Calu3 (cell line): ENCODE data around the gene SPTSSA. TPM values are rescaled to one million over a fixed set of nuclear protein-coding genes. Genes with fewer than 3 reads are reported as not detected.

Source experiments
- BruUV-seq: library from RNA; stranded (reverse); fragments of 400-500 nt; replicated peaks from 2 replicates; lab custom pipeline; 2021; lab: Mats Ljungman, UMichigan
- CTCF ChIA-PET: fragments of 300-600 bp; sonication (Branson Sonifier 250); formaldehyde crosslinking; loops from one replicate; lab custom pipeline; 2022; ENCODE audit warnings: antibody characterized with exemption; lab: Charles Lee
- DNase-seq: peaks from one replicate; pipeline ENCODE4 v3.0.0; 2022
- H3K27ac Mint-ChIP-seq: one replicate; pipeline ENCODE4 v1.8.0; 2022; ENCODE audit warnings: mixed read lengths; ENCODE audit not compliant: unreplicated experiment
- H3K27me3 Mint-ChIP-seq: one replicate; pipeline ENCODE4 v1.8.0; 2022; ENCODE audit warnings: mixed read lengths; ENCODE audit not compliant: unreplicated experiment
- H3K36me3 Mint-ChIP-seq: one replicate; pipeline ENCODE4 v1.8.0; 2022; ENCODE audit warnings: mild to moderate bottlenecking, moderate library complexity, mixed read lengths; ENCODE audit not compliant: insufficient read depth, unreplicated experiment
- H3K4me1 Mint-ChIP-seq: one replicate; pipeline ENCODE4 v1.8.0; 2022; ENCODE audit warnings: mild to moderate bottlenecking, low read depth, mixed read lengths; ENCODE audit not compliant: unreplicated experiment
- H3K4me3 Mint-ChIP-seq: one replicate; pipeline ENCODE4 v1.8.0; 2022; ENCODE audit warnings: mild to moderate bottlenecking, low read depth, moderate library complexity, mixed read lengths; ENCODE audit not compliant: unreplicated experiment
- H3K9me3 Mint-ChIP-seq: one replicate; pipeline ENCODE4 v1.8.0; 2022; ENCODE audit warnings: low read depth, mixed read lengths; ENCODE audit not compliant: unreplicated experiment
- CTCF ChIP-seq: fragments of 200-600 bp; IDR thresholded peaks from one replicate; pipeline ENCODE4 v1.8.0; 2022; ENCODE audit warnings: antibody characterized with exemption; ENCODE audit not compliant: unreplicated experiment
- intact Hi-C: fragments of 100-400 bp; cut with micrococcal nuclease; formaldehyde crosslinking; loops from one replicate; pipeline ENCODE4 v1.10.0; 2022; ENCODE audit not compliant: unreplicated experiment
- total RNA-seq: library from RNA; stranded (reverse); gene quantifications from 2 replicates; pipeline ENCODE4 v1.2.3, GENCODE V29; 2022

SPTSSA gene
- total RNA-seq, 1 experiment from 2014 or later: 22.0 TPM

- CTCF ChIA-PET: interaction anchor here (0.6 to 1.3 kb wide), 3 partner anchors 36 to 135 kb away, joined by 5 to 6 read pairs (median 5); no protein-coding TSS in a partner anchor
- TF ChIP-seq CTCF: no peak
- H3K4me3 Mint-ChIP-seq: peak overlapping the region; percentile 82
- no peaks in the 10 kb centered on the region for H3K27me3 Mint-ChIP-seq
- no peaks in the 10 kb centered on the region for H3K4me1 Mint-ChIP-seq
- peaks cover 31% of the 10 kb centered on the region for H3K36me3 Mint-ChIP-seq
- DNase-seq: no peak
- no peaks in the 10 kb centered on the region for H3K9me3 Mint-ChIP-seq
- BruUV-seq: no TSS peak
- intact Hi-C loops: loop anchor here (2.0 to 5.0 kb wide), 2 partner anchors 36 to 130 kb away; no protein-coding TSS in a partner anchor
- peak overlapping the region; percentile 78 for H3K27ac Mint-ChIP-seq
Measured at GRCh38 chr14:34460841-34461240, 1.2 kb downstream of the SPTSSA start.

- no peaks in the 10 kb centered on the region for H3K4me1 Mint-ChIP-seq
- no TSS peak for BruUV-seq
- H3K27me3 Mint-ChIP-seq: no peaks in the 10 kb centered on the region
- TF ChIP-seq CTCF: no peak
- DNase-seq: no peak
- peaks cover 33% of the 10 kb centered on the region for H3K36me3 Mint-ChIP-seq
- no peak overlapping the region for H3K27ac Mint-ChIP-seq
- intact Hi-C loops: loop anchor here (2.0 to 5.0 kb wide), 2 partner anchors 37 to 129 kb away; no protein-coding TSS in a partner anchor
- CTCF ChIA-PET: interaction anchor here (0.6 to 1.3 kb wide), 4 partner anchors 37 to 134 kb away, joined by 4 to 6 read pairs (median 5); no protein-coding TSS in a partner anchor
- peak overlapping the region; percentile 82 for H3K4me3 Mint-ChIP-seq
- H3K9me3 Mint-ChIP-seq: no peaks in the 10 kb centered on the region
Measured at GRCh38 chr14:34460295-34460694, 1.7 kb downstream of the SPTSSA start.

- peaks cover 37% of the 10 kb centered on the region for H3K36me3 Mint-ChIP-seq
- H3K4me1 Mint-ChIP-seq: no peaks in the 10 kb centered on the region
- no peak overlapping the region for H3K27ac Mint-ChIP-seq
Measured at GRCh38 chr14:34457186-34457585, 4.9 kb downstream of the SPTSSA start.

GRCh38 chr14:34453226-34453625 is 8.8 kb downstream of the SPTSSA start:
- BruUV-seq: no TSS peak
- Mint-ChIP-seq H3K36me3 (peaks cover 25% of the 10 kb centered on the region), H3K27ac (no peak overlapping the region), H3K27me3 (no peaks in the 10 kb centered on the region), H3K9me3 (no peaks in the 10 kb centered on the region), H3K4me3 (no peak overlapping the region), H3K4me1 (no peaks in the 10 kb centered on the region)
- DNase-seq: no peak
- CTCF ChIA-PET: no interaction called here
- intact Hi-C loops: no loop called here
- no peak for TF ChIP-seq CTCF

More at GRCh38 chr14:34457186-34457585, 4.9 kb downstream of the SPTSSA start:
- intact Hi-C loops: no loop called here
- Mint-ChIP-seq H3K4me3 (no peak overlapping the region), H3K9me3 (no peaks in the 10 kb centered on the region), H3K27me3 (no peaks in the 10 kb centered on the region)
- no TSS peak for BruUV-seq
- TF ChIP-seq CTCF: no peak
- DNase-seq: no peak
- CTCF ChIA-PET: interaction anchor here (0.7 kb wide), 2 partner anchors 53 to 576 kb away, joined by 5 to 6 read pairs; no protein-coding TSS in a partner anchor
